CD4-positive, alpha-beta T cell treated with Interferon alpha-2 for 1 hour (primary cell): Measurements from ENCODE around the gene ADORA1.
A peak's percentile ranks its signal among the peaks of the same experiment; 100 is the strongest.

Source experiments
- DNase-seq, 2 donors: peaks; one replicate each; pipeline ENCODE4 v3.0.0-alpha.2; 2020 to 2022

ADORA1 gene

GRCh38 chr1:203127666-203128430 lies at the start of gene ADORA1:
Gene ADORA1, plus strand, starts transcription at chr1:203127726. Its CDS starts 1,116 bp downstream, at chr1:203128842.
- no peak for DNase-seq

GRCh38 chr1:203077956-203078355 lies 49.6 kb upstream of the ADORA1 start:
- no peak for DNase-seq

DNA sequence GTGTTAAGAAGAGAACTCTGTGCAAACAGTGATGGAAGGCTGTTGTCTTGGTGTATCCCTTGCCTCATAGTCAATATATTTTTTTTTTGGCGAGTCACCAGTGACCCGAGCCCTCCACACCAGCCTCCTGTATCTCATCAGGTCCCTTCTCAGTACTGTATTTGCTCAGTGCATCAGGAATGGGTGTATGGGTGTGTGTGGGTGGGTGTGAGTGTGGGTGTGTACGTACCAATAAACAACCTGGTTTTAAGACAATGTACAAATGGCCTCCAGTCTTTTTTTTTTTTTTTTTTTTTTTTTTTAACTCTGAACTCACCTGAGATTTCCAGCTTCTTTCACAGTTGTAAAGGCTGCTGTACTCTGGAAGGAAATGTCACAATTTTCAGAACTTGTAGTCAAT lies 49.0 kb upstream of the ADORA1 start:
- DNase-seq = no peak

DNA sequence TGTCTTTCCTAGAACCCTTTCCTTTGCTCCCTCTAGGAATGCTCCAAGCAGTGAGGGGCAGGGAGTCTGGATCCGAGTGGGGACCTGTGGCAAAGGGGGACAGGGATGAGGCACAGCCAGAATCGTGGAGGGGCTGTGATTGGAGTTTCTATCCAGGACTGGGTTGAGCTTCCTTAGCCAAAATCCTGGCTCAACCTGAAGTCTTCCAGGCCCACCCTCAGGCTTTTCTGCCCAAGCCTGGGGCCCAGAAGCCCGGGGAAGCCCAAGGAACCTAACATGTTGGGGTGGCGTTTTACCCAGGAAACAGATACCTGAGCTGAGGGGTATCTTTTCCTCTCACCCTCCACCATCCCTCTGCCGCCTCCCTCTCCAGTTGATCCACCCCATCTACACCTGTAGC lies 47.1 kb upstream of the ADORA1 start:
- no peak for DNase-seq

- DNase-seq = no peak
Observed at GRCh38 chr1:203081465-203082230, 45.9 kb upstream of the ADORA1 start.

DNA sequence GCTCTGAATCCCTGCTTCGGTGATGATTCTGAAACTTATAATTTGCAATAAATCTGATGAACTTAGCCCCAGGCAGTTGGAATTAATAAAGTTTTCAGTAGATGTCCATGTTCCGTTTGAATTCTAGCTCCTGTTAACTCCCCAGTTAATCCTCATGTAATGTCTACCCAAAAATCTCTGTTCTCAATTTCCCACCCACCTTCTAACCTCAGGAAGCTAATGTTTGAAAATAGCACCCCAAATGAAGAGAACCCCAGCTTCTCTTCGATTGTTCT lies 45.4 kb upstream of the ADORA1 start:
- DNase-seq = no peak

- peak in 1 of 2 donors; percentile 6 for DNase-seq
Observed at GRCh38 chr1:203082571-203083462, 44.7 kb upstream of the ADORA1 start.

DNA sequence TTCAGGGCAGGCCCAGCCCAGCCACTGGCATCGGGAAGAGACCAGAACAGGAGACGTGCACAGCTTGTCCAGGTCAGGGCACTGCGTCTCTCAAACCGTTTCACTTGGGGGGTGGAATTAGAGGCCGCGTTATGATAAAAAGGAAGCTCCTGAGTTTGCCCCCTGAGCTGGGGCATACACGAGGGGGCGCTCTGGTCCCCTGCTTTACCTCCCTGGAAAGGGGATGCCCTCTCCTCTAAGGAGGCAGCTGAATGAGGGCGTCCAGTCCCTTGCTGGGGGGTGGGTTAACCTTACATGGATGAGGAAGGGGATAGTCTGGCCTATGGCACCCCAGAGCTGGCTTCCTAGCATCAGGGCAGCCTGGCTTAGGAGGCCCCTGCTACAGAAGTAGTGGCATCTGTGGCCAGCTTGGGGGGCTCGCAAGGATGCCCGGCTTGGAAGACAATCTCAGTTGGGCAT lies 44.0 kb upstream of the ADORA1 start:
- DNase-seq = no peak

GRCh38 chr1:203084588-203085527 lies 42.7 kb upstream of the ADORA1 start:
- DNase-seq = no peak

DNA sequence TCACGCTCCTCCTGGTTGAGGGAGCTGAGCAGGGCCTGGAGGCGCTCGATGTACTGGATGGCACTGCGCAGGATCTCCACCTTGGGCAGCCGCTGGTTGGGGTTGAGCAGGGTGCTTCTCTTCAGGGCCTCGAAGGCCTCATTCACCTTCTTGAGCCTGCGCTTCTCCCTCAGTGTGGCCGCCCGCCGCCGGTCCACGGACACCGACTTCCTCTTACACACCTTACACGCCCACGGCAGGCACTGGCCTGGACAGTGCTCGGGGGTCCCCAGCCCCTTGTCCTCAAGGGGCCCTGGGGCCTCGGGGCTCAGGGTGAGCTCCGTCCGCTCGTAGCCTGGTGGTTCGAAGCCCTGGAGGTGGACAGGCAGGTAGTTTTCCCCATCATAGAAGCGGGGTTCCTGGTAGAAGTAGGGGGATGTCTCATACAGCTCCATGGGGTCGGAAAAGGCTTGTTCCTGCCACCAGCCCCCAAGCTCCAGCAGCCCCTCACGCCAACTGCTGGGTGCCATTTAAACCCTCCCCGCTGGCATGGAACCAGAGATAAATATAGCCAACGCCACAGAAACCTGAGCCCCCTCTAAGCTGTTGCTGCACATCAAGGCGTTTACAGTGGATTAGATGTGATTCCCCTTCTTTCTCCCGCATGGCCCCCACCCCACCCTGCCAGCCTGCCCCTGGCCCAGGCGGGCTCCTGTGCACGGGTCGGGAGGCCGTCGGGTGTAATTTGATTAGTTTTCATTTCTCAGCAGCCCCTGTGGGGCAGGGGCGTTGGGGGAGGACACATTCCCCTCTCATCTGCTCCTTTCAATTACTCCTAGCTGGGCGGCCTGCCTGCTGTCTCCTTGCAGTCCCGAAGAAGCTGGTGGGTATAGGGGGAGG lies 41.8 kb upstream of the ADORA1 start, which contains the start of gene MYOG:
Gene MYOG, minus strand, starts transcription at position 485 of the 879 bp plus-strand sequence. Its CDS starts 51 bp downstream, at position 434.
- DNase-seq = no peak

- no peak for DNase-seq
Observed at GRCh38 chr1:203086992-203087763, 40.3 kb upstream of the ADORA1 start.

DNA sequence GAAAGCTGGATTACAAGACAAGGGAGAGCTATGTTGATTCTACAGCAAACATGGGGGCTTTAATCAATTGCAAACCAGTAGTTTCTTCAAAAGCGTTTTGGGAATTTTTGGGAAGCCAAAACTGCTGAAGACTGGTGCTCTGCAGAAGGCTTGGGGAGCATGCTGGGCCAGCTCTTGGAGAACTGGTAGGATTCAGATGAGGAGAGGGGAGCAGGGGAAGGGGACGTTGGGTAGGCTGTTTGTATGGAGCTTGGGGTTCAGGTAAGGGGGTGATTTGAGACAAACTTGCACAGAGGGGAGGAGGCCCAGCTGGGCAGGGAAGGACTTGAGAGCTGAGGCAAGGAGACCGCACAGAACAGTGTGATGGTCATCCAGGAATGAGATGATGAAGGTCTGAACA lies 39.1 kb upstream of the ADORA1 start:
- no peak for DNase-seq

DNA sequence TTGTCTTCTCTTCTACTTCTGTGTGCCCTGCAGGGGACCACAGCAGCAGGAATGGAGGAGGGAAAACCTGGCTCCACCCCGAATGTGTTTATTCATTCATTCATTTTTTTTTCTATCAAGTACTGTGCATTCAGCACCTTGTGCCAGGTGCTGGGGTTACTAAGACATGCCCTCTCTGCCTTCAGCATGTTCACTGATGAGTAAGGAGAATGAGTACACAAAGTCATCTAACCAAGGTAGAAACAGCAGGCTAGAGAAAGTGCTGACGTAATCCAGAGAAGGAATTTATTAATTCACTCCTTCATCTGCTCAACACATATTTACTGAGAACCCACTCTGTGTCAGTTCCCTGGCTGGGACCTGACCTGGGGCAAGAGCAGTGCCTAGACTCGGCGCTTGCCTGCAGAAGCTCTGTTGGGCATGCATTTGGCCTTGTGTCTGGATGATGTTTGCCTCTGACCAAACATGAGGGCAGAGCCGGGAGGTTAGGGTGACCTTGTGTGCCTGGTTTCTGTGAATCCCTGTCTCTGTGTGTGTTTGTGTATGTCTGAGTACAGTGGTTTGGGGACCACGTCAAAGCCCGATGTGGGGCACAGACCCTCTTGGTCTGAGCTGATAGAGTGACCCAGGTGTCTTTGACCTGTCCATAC lies 38.4 kb upstream of the ADORA1 start:
- DNase-seq = no peak

- DNase-seq = no peak
Observed at GRCh38 chr1:203089651-203090045, 37.9 kb upstream of the ADORA1 start.

DNA sequence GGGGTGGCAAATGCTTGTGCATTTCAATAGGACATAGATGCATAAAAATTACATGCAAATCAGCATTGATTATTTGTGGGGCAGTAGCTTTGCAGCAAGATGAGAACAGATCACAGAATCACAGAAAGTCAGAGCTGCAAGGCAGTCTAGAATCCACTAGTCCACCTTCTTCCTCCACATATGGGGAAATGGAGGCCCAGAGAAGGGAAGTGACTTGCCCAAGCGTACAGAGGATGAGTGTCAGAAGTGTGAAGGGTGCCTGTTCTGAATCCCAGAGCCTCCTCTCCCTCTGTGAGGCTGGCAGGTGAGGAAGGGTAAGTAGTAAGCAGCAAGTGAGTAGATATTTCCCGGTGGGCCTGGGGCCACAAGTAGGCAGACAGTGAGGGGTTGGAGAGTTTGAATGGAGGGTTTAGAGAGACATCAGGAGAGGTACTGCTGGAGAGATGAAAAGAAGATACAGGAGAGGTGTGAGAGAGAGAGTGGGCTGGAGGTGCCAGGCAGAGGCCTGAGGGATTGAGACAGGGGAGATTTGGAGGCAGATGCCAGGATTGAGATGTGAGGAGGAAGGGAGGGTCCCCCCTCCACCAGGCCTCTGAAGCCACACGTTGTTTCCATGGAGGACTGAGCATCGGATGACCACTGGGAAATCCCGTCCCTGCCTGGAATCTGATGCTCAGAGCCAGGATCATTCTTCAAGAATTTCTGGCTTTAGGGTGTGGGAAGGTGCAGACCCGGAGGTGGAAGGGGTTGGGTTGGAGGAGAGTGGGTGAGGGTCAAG lies 36.9 kb upstream of the ADORA1 start:
- DNase-seq = no peak

DNA sequence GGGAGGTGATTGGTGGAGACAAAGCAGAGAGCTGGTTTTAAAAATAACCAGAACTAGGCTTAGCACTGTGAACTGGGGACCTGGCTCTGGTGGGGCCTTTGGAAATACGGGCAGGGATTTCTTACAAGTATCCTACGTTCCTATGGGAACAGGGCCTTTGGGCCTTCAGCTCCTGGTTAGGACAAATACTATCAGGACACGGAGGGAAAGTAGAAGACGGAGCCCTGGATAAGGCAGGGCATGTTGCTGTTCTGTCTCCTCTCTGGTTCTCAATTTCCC lies 36.4 kb upstream of the ADORA1 start:
- no peak for DNase-seq

- DNase-seq = no peak
Observed at GRCh38 chr1:203091761-203092330, 35.7 kb upstream of the ADORA1 start.

GRCh38 chr1:203093754-203094410 lies 33.6 kb upstream of the ADORA1 start:
- DNase-seq = no peak
